HCT116 (cell line): ENCODE measurements around the gene A4GALT. TPM values are rescaled to one million over a fixed set of nuclear protein-coding genes. Genes with fewer than 3 reads are reported as not detected.

Source experiments
- ATAC-seq: fragments of 200-7000 bp; cut with Tn5 transposase; 2 replicates; pipeline ENCODE4 v1.9.1; 2020; ENCODE audit warnings: mild to moderate bottlenecking, moderate library complexity
- BruUV-seq: library from RNA; stranded (reverse); fragments of 400-500 nt; replicated peaks from 2 replicates; lab custom pipeline; 2021; lab: Mats Ljungman, UMichigan
- CTCF ChIA-PET: fragments of 300-600 bp; sonication (Branson Sonifier 250); formaldehyde crosslinking; loops from one replicate; lab custom pipeline; 2021; ENCODE audit warnings: antibody characterized with exemption; lab: Charles Lee
- POLR2A ChIA-PET: fragments of 300-600, 350-600 bp; sonication (Branson Sonifier 250); formaldehyde crosslinking; loops from one replicate; lab custom pipeline; 2021; ENCODE audit warnings: antibody characterized with exemption; lab: Charles Lee
- RAD21 ChIA-PET, 2 experiments: fragments of 300-600 bp; sonication (Branson Sonifier 250); formaldehyde crosslinking; loops; one replicate each; lab custom pipeline; 2023; ENCODE audit warnings: low total read pairs in 2 of 2; ENCODE audit not compliant: uncharacterized antibody in 2 of 2, unreplicated experiment in 2 of 2, low non-redundant PET in 1 of 2; lab: Charles Lee
- DNase-seq: peaks from one replicate; pipeline ENCODE4 v3.0.0-alpha.2; 2010; ENCODE audit warnings: low read depth, low spot score
- H2AFZ ChIP-seq: fragments of 200-600 bp; shearing (Covaris generic), sonication (generic); 2 replicates; pipeline ENCODE4 v1.6.1; 2017; ENCODE audit warnings: low read depth, mixed run types, mixed read lengths, antibody characterized with exemption, low read length; ENCODE audit not compliant: poor library complexity, severe bottlenecking
- H3K27ac ChIP-seq: 2 replicates; pipeline ENCODE4 v1.5.1; 2012; ENCODE audit warnings: low read depth, low read length
- H3K27me3 ChIP-seq: fragments of 200-600 bp; sonication (generic); 2 replicates; pipeline ENCODE4 v1.6.1; 2016; ENCODE audit warnings: mixed run types, low read length, mixed read lengths; ENCODE audit not compliant: insufficient read depth
- H3K36me3 ChIP-seq, 2 experiments: fragments of 200-500 bp in 1 of 2; fragments of 200-600 bp in 1 of 2; sonication (Bioruptor generic) in 1 of 2; sonication (generic) in 1 of 2; 2 replicates each; pipeline versions ENCODE4 v1.5.1 to v1.6.1; 2014 to 2016; ENCODE audit warnings: low read length in 2 of 2, inconsistent platforms in 1 of 2, mixed read lengths in 1 of 2, mixed run types in 1 of 2; ENCODE audit not compliant: insufficient read depth in 2 of 2, control insufficient read depth in 1 of 2
- H3K4me1 ChIP-seq, 2 experiments: fragments of 200-600 bp in 1 of 2; sonication (generic) in 1 of 2; 2 replicates each; pipeline versions ENCODE4 v1.5.1 to v1.6.1; 2012 to 2017; ENCODE audit warnings: low read length in 2 of 2, inconsistent platforms in 1 of 2, mild to moderate bottlenecking in 1 of 2, mixed read lengths in 1 of 2, mixed run types in 1 of 2, moderate library complexity in 1 of 2; ENCODE audit not compliant: insufficient read depth in 2 of 2, control insufficient read depth in 1 of 2
- H3K4me2 ChIP-seq: fragments of 200-600 bp; sonication (generic); 2 replicates; pipeline ENCODE4 v1.6.1; 2017; ENCODE audit warnings: mixed run types, low read length, mixed read lengths
- H3K4me3 ChIP-seq, 2 experiments: fragments of 200-600 bp in 1 of 2; sonication (generic) in 1 of 2; replicated peaks in 1 of 2; 2 replicates each; pipeline ENCODE4 v1.5.1; 2011 to 2016; ENCODE audit warnings: low read length in 2 of 2, control low read depth in 1 of 2, low read depth in 1 of 2, mild to moderate bottlenecking in 1 of 2, mixed read lengths in 1 of 2, mixed run types in 1 of 2
- H3K79me2 ChIP-seq: fragments of 200-600 bp; sonication (generic); 2 replicates; pipeline ENCODE4 v1.6.1; 2017; ENCODE audit warnings: mild to moderate bottlenecking, mixed run types, low read length, moderate library complexity, mixed read lengths; ENCODE audit not compliant: insufficient read depth
- H3K9ac ChIP-seq: fragments of 200-600 bp; sonication (generic); 2 replicates; pipeline ENCODE4 v1.6.1; 2016; ENCODE audit warnings: low read length, mixed read lengths
- H3K9me2 ChIP-seq: fragments of 200-600 bp; sonication (generic), shearing (Covaris generic); 2 replicates; pipeline ENCODE4 v1.6.1; 2017; ENCODE audit warnings: mixed run types, mild to moderate bottlenecking, moderate library complexity; ENCODE audit not compliant: insufficient read depth
- H3K9me3 ChIP-seq, 2 experiments: fragments of 200-500 bp in 1 of 2; fragments of 200-600 bp in 1 of 2; sonication (Bioruptor generic) in 1 of 2; sonication (generic) in 1 of 2; 2 replicates each; pipeline ENCODE4 v1.6.1; 2014 to 2017; ENCODE audit warnings: low read length in 2 of 2, mixed read lengths in 2 of 2, inconsistent platforms in 1 of 2, low read depth in 1 of 2, mild to moderate bottlenecking in 1 of 2, mixed run types in 1 of 2, moderate library complexity in 1 of 2; ENCODE audit not compliant: control insufficient read depth in 1 of 2, insufficient read depth in 1 of 2
- H4K20me1 ChIP-seq: fragments of 200-600 bp; sonication (generic), shearing (Covaris generic); 2 replicates; pipeline ENCODE4 v1.6.1; 2017; ENCODE audit warnings: mixed run types, mild to moderate bottlenecking, moderate library complexity; ENCODE audit not compliant: insufficient read depth
- CEBPB ChIP-seq: IDR thresholded peaks from 2 replicates; pipeline ENCODE4 v1.6.1; 2012; ENCODE audit warnings: low read depth
- JUND ChIP-seq: IDR thresholded peaks from 2 replicates; pipeline ENCODE4 v1.6.1; 2012
- SP1 ChIP-seq: IDR thresholded peaks from 2 replicates; pipeline ENCODE4 v1.6.1; 2012; ENCODE audit warnings: low read depth
- SRF ChIP-seq: IDR thresholded peaks from 2 replicates; pipeline ENCODE4 v1.6.1; 2012; ENCODE audit warnings: low read depth
- YY1 ChIP-seq: IDR thresholded peaks from 2 replicates; pipeline ENCODE4 v1.6.1; 2011; ENCODE audit warnings: low read length, low read depth, moderate library complexity, mild to moderate bottlenecking; ENCODE audit not compliant: insufficient replicate concordance; ENCODE audit errors: extremely low read depth
- ZFX ChIP-seq: fragments of 450-650 bp; IDR thresholded peaks from 2 replicates; pipeline ENCODE4 v1.6.1; 2017
- ZNF274 ChIP-seq: fragments of 200-500 bp; sonication (Bioruptor generic); IDR thresholded peaks from 2 replicates; pipeline ENCODE4 v1.6.1; 2014; ENCODE audit warnings: mild to moderate bottlenecking, low read depth, low read length, inconsistent platforms
- intact Hi-C: fragments of 100-400 bp; cut with micrococcal nuclease; formaldehyde crosslinking; loops from 2 replicates; pipeline ENCODE4 v1.10.0; 2022
- total RNA-seq: library from RNA; stranded (reverse); gene quantifications from one replicate; pipeline ENCODE4 v1.2.1, GENCODE V29; 2021; ENCODE audit not compliant: unreplicated experiment
- TF ChIP-seq, protein P1 (sequence below), 3 experiments: fragments of 200-600 bp in 1 of 3; sonication (generic) in 1 of 3; IDR thresholded peaks in 2 of 3; conservative IDR thresholded peaks in 1 of 3; 2 replicates each; pipeline ENCODE4 v1.5.1; 2012 to 2017; ENCODE audit warnings: low read depth in 2 of 3, low read length in 2 of 3, antibody characterized with exemption in 1 of 3, borderline replicate concordance in 1 of 3, control low read depth in 1 of 3, mild to moderate bottlenecking in 1 of 3, mixed read lengths in 1 of 3, mixed run types in 1 of 3, moderate library complexity in 1 of 3; ENCODE audit not compliant: insufficient read depth in 1 of 3
- TF ChIP-seq, protein P2 (sequence below): IDR thresholded peaks from 2 replicates; pipeline ENCODE4 v1.6.1; 2012; ENCODE audit warnings: low read depth
- TF ChIP-seq, protein P3 (sequence below): IDR thresholded peaks from 2 replicates; pipeline ENCODE4 v1.6.1; 2012

A4GALT gene
- total RNA-seq, 1 experiment from 2014 or later = 16.0 TPM

DNA sequence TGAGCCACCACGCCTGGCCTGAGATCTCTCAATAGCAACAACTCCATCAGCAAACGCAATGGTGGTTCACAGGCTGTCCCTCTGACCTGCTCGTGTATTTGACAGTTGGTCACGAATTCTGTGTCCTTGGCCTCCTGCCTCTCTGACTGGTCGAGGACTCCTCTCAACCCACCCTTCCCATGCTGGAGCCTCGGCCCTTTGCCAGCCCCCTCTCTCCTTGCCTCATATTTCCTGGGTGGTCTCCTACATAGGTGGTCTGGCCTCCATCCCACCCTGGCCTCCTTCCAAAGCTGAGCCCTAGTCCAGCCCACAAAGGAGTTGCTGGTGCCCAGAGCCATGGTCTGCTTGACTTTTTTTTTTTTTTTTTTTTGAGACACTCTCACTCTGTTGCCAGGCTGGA, 11.4 kb upstream of the A4GALT start:
- no TSS peak for BruUV-seq
- TF ChIP-seq ZFX (no peak), YY1 (no peak), CEBPB (no peak), SRF (no peak)
- TF ChIP-seq, protein P1, sequence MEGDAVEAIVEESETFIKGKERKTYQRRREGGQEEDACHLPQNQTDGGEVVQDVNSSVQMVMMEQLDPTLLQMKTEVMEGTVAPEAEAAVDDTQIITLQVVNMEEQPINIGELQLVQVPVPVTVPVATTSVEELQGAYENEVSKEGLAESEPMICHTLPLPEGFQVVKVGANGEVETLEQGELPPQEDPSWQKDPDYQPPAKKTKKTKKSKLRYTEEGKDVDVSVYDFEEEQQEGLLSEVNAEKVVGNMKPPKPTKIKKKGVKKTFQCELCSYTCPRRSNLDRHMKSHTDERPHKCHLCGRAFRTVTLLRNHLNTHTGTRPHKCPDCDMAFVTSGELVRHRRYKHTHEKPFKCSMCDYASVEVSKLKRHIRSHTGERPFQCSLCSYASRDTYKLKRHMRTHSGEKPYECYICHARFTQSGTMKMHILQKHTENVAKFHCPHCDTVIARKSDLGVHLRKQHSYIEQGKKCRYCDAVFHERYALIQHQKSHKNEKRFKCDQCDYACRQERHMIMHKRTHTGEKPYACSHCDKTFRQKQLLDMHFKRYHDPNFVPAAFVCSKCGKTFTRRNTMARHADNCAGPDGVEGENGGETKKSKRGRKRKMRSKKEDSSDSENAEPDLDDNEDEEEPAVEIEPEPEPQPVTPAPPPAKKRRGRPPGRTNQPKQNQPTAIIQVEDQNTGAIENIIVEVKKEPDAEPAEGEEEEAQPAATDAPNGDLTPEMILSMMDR (IDR thresholded peaks at IDR 0.05 in 2 of 3, conservative IDR thresholded peaks at IDR 0.05 in 1 of 3; ENCODE audit: borderline replicate concordance in 1 of 3, insufficient read depth in 1 of 3, low read depth in 2 of 3, low read length in 2 of 3) = no peak
- TF ChIP-seq, all 23 proteins: peak for 0
- ChIA-PET RAD21 (no interaction called here), POLR2A (no interaction called here), CTCF (no interaction called here)
- Histone ChIP-seq H3K27me3 (no peaks in the 10 kb centered on the region), H2AFZ (no peak overlapping the region), H3K9me2 (no peaks in the 10 kb centered on the region), H4K20me1 (no peaks in the 10 kb centered on the region), H3K9me3 (no peaks in the 10 kb centered on the region), H3K9ac (no peak overlapping the region), H3K27ac (no peak overlapping the region), H3K4me2 (no peak overlapping the region), H3K79me2 (no peaks in the 10 kb centered on the region), H3K4me1 (peaks cover 0 to 5% of the 10 kb centered on the region in 2 experiments; a peak in 1 of 4 replicates), H3K36me3 (no peaks in the 10 kb centered on the region), H3K4me3 (no peak overlapping the region)
- intact Hi-C loops = no loop called here
- no peak for ATAC-seq
- no peak for DNase-seq

DNA sequence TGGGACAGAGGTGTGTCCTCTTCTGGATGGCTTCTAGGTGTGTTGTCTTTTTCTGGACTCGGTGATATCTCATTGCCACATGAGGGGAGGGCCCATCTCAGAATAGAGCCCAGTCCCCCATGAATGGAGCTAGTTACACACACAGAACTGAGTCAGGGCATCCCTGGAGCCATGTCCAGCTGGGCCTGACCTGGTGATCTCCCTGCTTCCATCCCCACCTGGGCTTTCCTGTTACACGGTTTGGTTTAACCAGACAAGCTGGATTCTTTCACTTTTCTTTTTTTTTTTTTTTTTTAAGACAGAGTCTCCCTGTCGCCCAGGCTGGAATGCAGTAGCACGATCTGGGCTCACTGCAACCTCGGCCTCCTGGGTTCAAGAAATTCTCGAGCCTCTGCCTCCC, 6.1 kb upstream of the A4GALT start:
- Histone ChIP-seq H3K4me1 (peaks cover 0 to 11% of the 10 kb centered on the region in 2 experiments; a peak in 3 of 4 replicates), H3K36me3 (no peaks in the 10 kb centered on the region), H2AFZ (no peak overlapping the region), H3K9ac (no peak overlapping the region), H3K27me3 (no peaks in the 10 kb centered on the region), H3K9me3 (no peaks in the 10 kb centered on the region), H4K20me1 (no peaks in the 10 kb centered on the region), H3K9me2 (no peaks in the 10 kb centered on the region), H3K4me3 (no peak overlapping the region), H3K79me2 (no peaks in the 10 kb centered on the region), H3K4me2 (no peak overlapping the region), H3K27ac (no peak overlapping the region)
- intact Hi-C loops = no loop called here
- ATAC-seq (no peak), DNase-seq (no peak)
- ChIA-PET CTCF (no interaction called here), POLR2A (no interaction called here), RAD21 (no interaction called here)
- no TSS peak for BruUV-seq
- no peak for TF ChIP-seq JUND
- no peak for TF ChIP-seq SP1
- no peak for TF ChIP-seq ZNF274
- TF ChIP-seq, protein P2, sequence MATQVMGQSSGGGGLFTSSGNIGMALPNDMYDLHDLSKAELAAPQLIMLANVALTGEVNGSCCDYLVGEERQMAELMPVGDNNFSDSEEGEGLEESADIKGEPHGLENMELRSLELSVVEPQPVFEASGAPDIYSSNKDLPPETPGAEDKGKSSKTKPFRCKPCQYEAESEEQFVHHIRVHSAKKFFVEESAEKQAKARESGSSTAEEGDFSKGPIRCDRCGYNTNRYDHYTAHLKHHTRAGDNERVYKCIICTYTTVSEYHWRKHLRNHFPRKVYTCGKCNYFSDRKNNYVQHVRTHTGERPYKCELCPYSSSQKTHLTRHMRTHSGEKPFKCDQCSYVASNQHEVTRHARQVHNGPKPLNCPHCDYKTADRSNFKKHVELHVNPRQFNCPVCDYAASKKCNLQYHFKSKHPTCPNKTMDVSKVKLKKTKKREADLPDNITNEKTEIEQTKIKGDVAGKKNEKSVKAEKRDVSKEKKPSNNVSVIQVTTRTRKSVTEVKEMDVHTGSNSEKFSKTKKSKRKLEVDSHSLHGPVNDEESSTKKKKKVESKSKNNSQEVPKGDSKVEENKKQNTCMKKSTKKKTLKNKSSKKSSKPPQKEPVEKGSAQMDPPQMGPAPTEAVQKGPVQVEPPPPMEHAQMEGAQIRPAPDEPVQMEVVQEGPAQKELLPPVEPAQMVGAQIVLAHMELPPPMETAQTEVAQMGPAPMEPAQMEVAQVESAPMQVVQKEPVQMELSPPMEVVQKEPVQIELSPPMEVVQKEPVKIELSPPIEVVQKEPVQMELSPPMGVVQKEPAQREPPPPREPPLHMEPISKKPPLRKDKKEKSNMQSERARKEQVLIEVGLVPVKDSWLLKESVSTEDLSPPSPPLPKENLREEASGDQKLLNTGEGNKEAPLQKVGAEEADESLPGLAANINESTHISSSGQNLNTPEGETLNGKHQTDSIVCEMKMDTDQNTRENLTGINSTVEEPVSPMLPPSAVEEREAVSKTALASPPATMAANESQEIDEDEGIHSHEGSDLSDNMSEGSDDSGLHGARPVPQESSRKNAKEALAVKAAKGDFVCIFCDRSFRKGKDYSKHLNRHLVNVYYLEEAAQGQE = no peak
- TF ChIP-seq, protein P3, sequence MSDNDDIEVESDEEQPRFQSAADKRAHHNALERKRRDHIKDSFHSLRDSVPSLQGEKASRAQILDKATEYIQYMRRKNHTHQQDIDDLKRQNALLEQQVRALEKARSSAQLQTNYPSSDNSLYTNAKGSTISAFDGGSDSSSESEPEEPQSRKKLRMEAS = no peak
- no peak for TF ChIP-seq SRF
- TF ChIP-seq, protein P1 (IDR thresholded peaks at IDR 0.05 in 2 of 3, conservative IDR thresholded peaks at IDR 0.05 in 1 of 3; ENCODE audit: borderline replicate concordance in 1 of 3, insufficient read depth in 1 of 3, low read depth in 2 of 3, low read length in 2 of 3) = no peak
